Mesodermal cell (in vitro differentiated cells): Measurements from ENCODE around the gene WDR45.

Source experiments
- H3K27ac ChIP-seq: 2 replicates; pipeline ENCODE4 v1.7.0; 2013; ENCODE audit warnings: mild to moderate bottlenecking, low read depth, low read length, moderate library complexity; ENCODE audit not compliant: severe bottlenecking
- H3K36me3 ChIP-seq: 2 replicates; pipeline ENCODE4 v1.7.1; 2013; ENCODE audit warnings: mild to moderate bottlenecking, low read length, moderate library complexity; ENCODE audit not compliant: control insufficient read depth, insufficient read depth
- H3K4me1 ChIP-seq: one replicate; pipeline ENCODE4 v1.7.1; 2013; ENCODE audit warnings: mild to moderate bottlenecking, low read length; ENCODE audit not compliant: insufficient read depth, control insufficient read depth, poor library complexity, severe bottlenecking
- H3K4me3 ChIP-seq: 2 replicates; pipeline ENCODE4 v1.7.0; 2013; ENCODE audit warnings: low read length, control low read depth, mild to moderate bottlenecking; ENCODE audit not compliant: insufficient read depth, poor library complexity, severe bottlenecking; ENCODE audit errors: extremely low read depth
- H3K9me3 ChIP-seq: 2 replicates; pipeline ENCODE4 v1.7.1; 2013; ENCODE audit warnings: mild to moderate bottlenecking, low read length, moderate library complexity; ENCODE audit not compliant: control insufficient read depth
- WGBS, 2 experiments: methylation state at CpG; one replicate each; pipeline ENCODE4 v1.1.5; 2013; ENCODE audit warnings: missing lambda C conversion rate in 2 of 2; ENCODE audit not compliant: insufficient coverage in 2 of 2; 5-methylcytosine and 5-hydroxymethylcytosine counted together

Gene WDR45

GRCh38 chrX:49073601-49074575 lies 5.8 kb downstream of the WDR45 start, which contains the start of gene PRAF2:
Gene PRAF2, minus strand, starts transcription at chrX:49074002. Its CDS starts 15 bp downstream, at chrX:49073987.
- Histone ChIP-seq H3K36me3 (peaks cover 40% of the 10 kb centered on the region), H3K4me3 (peak within 1 kb of the TSS; percentile 65), H3K9me3 (no peaks in the 10 kb centered on the region), H3K4me1 (peaks cover 3% of the 10 kb centered on the region), H3K27ac (peak within 1 kb of the TSS; percentile 57)
- WGBS, 2 experiments: 2 to 7% methylated on average over 19 to 28 of the region's 61 CpGs

GRCh38 chrX:49072712-49073095 lies 7.0 kb downstream of the WDR45 start:
- Histone ChIP-seq H3K27ac (no peak overlapping the region), H3K4me1 (no peaks in the 10 kb centered on the region), H3K9me3 (no peaks in the 10 kb centered on the region), H3K4me3 (peak overlapping the region; percentile 65), H3K36me3 (peaks cover 40% of the 10 kb centered on the region)
- WGBS, 2 experiments: 83 to 100% methylated on average over 2 to 10 of the region's 10 CpGs

DNA sequence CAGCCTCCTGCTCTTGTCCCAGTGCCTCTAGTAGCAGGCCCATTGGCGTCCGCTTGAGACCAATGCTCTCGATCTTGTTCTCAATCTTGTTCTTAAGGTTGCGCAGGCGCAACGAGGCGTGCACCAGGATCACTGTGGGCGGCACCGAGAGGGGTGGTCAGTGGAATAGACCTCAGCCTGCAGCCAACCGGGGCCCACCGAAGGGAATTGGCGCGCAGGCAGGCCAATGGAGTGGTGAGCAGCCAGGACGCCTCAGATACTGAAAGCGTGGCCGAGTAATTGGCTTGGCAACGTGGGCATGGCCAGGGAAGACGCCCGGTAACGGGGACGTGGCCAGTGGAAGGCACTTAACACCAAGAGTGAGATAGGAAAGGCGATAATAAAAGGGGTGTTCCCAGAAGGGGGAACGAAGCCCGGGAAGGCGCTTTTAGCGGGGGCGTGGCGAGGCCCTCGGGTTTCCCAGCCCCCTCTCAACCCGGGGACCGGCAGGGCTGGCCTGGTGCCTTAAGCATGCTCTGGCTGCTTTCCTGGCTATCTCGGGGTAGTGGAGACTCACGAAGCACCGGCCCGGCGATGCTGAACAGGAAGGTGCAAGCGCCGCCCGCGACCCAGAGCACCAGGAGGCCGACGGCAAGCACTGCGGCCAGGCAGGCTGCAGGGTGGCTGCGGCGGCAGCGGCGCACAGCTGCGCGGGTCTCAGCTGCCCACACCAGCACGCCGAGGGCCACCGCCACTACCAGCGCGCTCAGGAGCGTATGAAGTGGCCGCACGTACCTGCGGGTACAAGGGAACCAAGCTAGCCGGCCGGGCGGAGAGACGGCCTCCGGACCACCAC lies 7.6 kb downstream of the WDR45 start:
- Histone ChIP-seq H3K4me3 (peak overlapping the region; percentile 65), H3K9me3 (no peaks in the 10 kb centered on the region), H3K36me3 (peaks cover 35% of the 10 kb centered on the region), H3K4me1 (no peaks in the 10 kb centered on the region), H3K27ac (no peak overlapping the region)
- 89 to 98% methylated on average over 25 to 46 of the region's 63 CpGs for WGBS, 2 experiments

- 100% methylated on average over 1 to 2 of the region's 4 CpGs for WGBS, 2 experiments
- H3K4me1 ChIP-seq: no peaks in the 10 kb centered on the region
- H3K9me3 ChIP-seq: no peaks in the 10 kb centered on the region
- no peak overlapping the region for H3K27ac ChIP-seq
- no peak overlapping the region for H3K4me3 ChIP-seq
- H3K36me3 ChIP-seq: peaks cover 29% of the 10 kb centered on the region
Measured at GRCh38 chrX:49070988-49071387, 8.7 kb downstream of the WDR45 start.

GRCh38 chrX:49069038-49069437 lies 10.6 kb downstream of the WDR45 start:
- no peaks in the 10 kb centered on the region for H3K9me3 ChIP-seq
- H3K27ac ChIP-seq: no peak overlapping the region
- 91 to 93% methylated on average over 6 to 7 of the region's 11 CpGs for WGBS, 2 experiments
- H3K4me3 ChIP-seq: no peak overlapping the region
- H3K4me1 ChIP-seq: no peaks in the 10 kb centered on the region
- H3K36me3 ChIP-seq: peaks cover 17% of the 10 kb centered on the region

- Histone ChIP-seq H3K9me3 (no peaks in the 10 kb centered on the region), H3K36me3 (peaks cover 17% of the 10 kb centered on the region), H3K27ac (no peak overlapping the region), H3K4me1 (no peaks in the 10 kb centered on the region), H3K4me3 (no peak overlapping the region)
- WGBS, 2 experiments: 96 to 98% methylated on average over 9 to 19 of the region's 41 CpGs
Measured at GRCh38 chrX:49067285-49068120, 12.2 kb downstream of the WDR45 start.

- Histone ChIP-seq H3K36me3 (peaks cover 19% of the 10 kb centered on the region), H3K4me1 (no peaks in the 10 kb centered on the region)
- 87 to 100% methylated on average over 3 of the region's 9 CpGs for WGBS, 2 experiments
Measured at GRCh38 chrX:49066690-49067089, 13.0 kb downstream of the WDR45 start.

DNA sequence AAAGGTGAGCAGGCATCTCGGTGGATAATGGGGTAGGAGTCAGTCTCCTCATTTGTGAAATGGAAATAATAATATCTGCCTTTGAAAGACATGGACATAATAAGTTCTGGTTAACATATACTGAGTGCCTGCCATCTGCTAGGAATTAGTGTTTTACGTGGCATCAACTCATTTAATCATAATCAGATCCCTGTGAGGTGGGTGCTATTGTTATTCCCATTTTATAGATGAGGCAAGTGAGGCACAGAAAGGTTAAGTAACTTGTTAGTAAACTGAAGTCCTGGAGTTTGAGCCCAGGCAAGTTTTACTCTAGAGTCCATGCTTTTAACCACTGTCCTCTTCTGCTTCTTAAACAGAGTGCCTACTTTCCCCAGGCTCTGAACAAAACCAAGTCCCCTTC lies 13.4 kb downstream of the WDR45 start:
- H3K4me3 ChIP-seq: no peak overlapping the region
- no peaks in the 10 kb centered on the region for H3K4me1 ChIP-seq
- H3K9me3 ChIP-seq: no peaks in the 10 kb centered on the region
- WGBS, 2 experiments: 100% methylated on average over 1 of the region's 2 CpGs; no CpG with 5 or more reads in 1 of the 2 experiments
- no peak overlapping the region for H3K27ac ChIP-seq
- H3K36me3 ChIP-seq: peaks cover 22% of the 10 kb centered on the region

More at GRCh38 chrX:49066690-49067089, 13.0 kb downstream of the WDR45 start:
- Histone ChIP-seq H3K4me3 (no peak overlapping the region), H3K9me3 (no peaks in the 10 kb centered on the region), H3K27ac (no peak overlapping the region)

DNA sequence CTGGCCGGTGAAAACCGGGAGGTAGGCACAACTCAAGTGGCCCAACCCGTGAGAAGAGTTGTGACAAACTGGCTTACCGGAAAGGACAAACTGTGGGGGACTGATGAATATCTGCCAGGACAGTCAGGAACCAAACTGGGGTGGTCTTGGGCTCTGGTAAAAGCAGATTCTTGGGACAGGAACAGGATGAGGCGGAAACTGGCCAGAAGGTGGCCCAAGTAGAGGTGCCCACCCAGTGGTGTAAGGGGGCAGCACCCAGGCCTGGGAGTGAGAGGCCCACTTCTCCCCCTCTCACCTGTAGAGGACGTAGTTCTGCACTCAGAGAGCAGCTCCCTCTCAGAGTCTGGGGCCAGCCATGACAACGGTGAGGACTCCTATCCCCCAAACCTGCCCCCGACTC lies 15.0 kb downstream of the WDR45 start:
- Histone ChIP-seq H3K27ac (no peak overlapping the region), H3K4me3 (no peak overlapping the region), H3K9me3 (no peaks in the 10 kb centered on the region), H3K4me1 (no peaks in the 10 kb centered on the region), H3K36me3 (peaks cover 18% of the 10 kb centered on the region)
- WGBS, 2 experiments: 95 to 100% methylated on average over 3 to 6 of the region's 8 CpGs

- WGBS, 2 experiments: 92% methylated on average over 4 of the region's 20 CpGs; no CpG with 5 or more reads in 1 of the 2 experiments
Measured at GRCh38 chrX:49064303-49064702, 15.4 kb downstream of the WDR45 start.

More at GRCh38 chrX:49064303-49064702, 15.4 kb downstream of the WDR45 start:
- Histone ChIP-seq H3K4me1 (no peaks in the 10 kb centered on the region), H3K36me3 (peaks cover 16% of the 10 kb centered on the region), H3K27ac (no peak overlapping the region), H3K9me3 (no peaks in the 10 kb centered on the region), H3K4me3 (no peak overlapping the region)
